ENCODE data around the gene PSENEN.

GRCh38 chr19:35743640-35744429 lies 1.6 kb upstream of the PSENEN start:
- TF ChIP-seq CTCF (IDR thresholded peaks at IDR 0.05) (no peak), POLR2A (IDR thresholded peaks at IDR 0.05) (no peak), POLR2AphosphoS5 (IDR thresholded peaks at IDR 0.05) (no peak)
